GM21381 (cell line): ENCODE results near the gene ADAMTS13.

ENCODE experiments used
- ATAC-seq: cut with Tn5 transposase; IDR thresholded peaks from one replicate; pipeline ENCODE4 v1.9.1; 2021; ENCODE audit warnings: mild to moderate bottlenecking, moderate library complexity; ENCODE audit not compliant: unreplicated experiment

The ADAMTS13 gene

GRCh38 chr9:133505901-133506652, 83.9 kb downstream of the ADAMTS13 start:
- no peak for ATAC-seq

GRCh38 chr9:133506653-133507038, 84.5 kb downstream of the ADAMTS13 start:
- no peak for ATAC-seq

- no peak for ATAC-seq
These were observed 85.2 kb downstream of the ADAMTS13 start for GRCh38 chr9:133507246-133507965.

- ATAC-seq: no peak
These were observed 85.9 kb downstream of the ADAMTS13 start for GRCh38 chr9:133508046-133508445.
